K562 (cell line): ENCODE results near the gene DYNLT4. TPM values are rescaled to one million over a fixed set of nuclear protein-coding genes. Genes with fewer than 3 reads are reported as not detected.

Experiments used
- ATAC-seq: fragments of 200-7000 bp; cut with Tn5 transposase; 3 replicates; pipeline ENCODE4 v1.9.1; 2020; ENCODE audit warnings: moderate library complexity
- BruUV-seq: library from RNA; stranded (reverse); fragments of 400-500 nt; replicated peaks from 2 replicates; lab custom pipeline; 2021; lab: Mats Ljungman, UMichigan
- CTCF ChIA-PET: fragments of 300-600 bp; formaldehyde crosslinking; extraction: SDS; loops from one replicate; lab custom pipeline; 2021; ENCODE audit warnings: low intra/inter-chr PET ratio; lab: Yijun Ruan, JAX
- POLR2A ChIA-PET: fragments of 300-600, 350-650 bp; sonication (Branson Sonifier 250); formaldehyde crosslinking; extraction: SDS; loops from one replicate; lab custom pipeline; 2021; ENCODE audit warnings: antibody characterized with exemption, inconsistent platforms; lab: Yijun Ruan, JAX
- DNase-seq, 4 experiments: peaks; one replicate each; pipeline versions ENCODE4 v3.0.0 to v3.0.0-alpha.2; 2011 to 2018; ENCODE audit warnings: low spot score in 3 of 4, mixed read lengths in 3 of 4; ENCODE audit errors: extremely low read depth in 1 of 4
- FAIRE-seq: peaks from 2 replicates; lab custom pipeline; 2011; peaks lifted over from hg19 to GRCh38; lab: Jason Lieb, UNC
- H2AFZ ChIP-seq: 2 replicates; pipeline ENCODE4 v1.6.0; 2011; ENCODE audit warnings: low read depth, low read length, control low read depth, inconsistent platforms
- H3K27ac ChIP-seq: fragments of 200-600 bp; 3 replicates; pipeline ENCODE4 v1.8.0; 2011; ENCODE audit warnings: low read depth, mild to moderate bottlenecking, control low read depth, inconsistent platforms, low read length, moderate library complexity, mixed read lengths; ENCODE audit errors: extremely low read depth
- H3K27me3 ChIP-seq, 2 experiments: fragments of 300-600 bp in 1 of 2; 2 replicates in 1 of 2; 3 replicates in 1 of 2; pipeline versions ENCODE4 v1.6.0 to v1.8.0; 2011; ENCODE audit warnings: inconsistent platforms in 2 of 2, low read length in 2 of 2, mild to moderate bottlenecking in 1 of 2, mixed read lengths in 1 of 2, moderate library complexity in 1 of 2; ENCODE audit not compliant: control insufficient read depth in 2 of 2, insufficient read depth in 2 of 2
- H3K36me3 ChIP-seq: fragments of 300-600 bp; 3 replicates; pipeline ENCODE4 v1.8.0; 2011; ENCODE audit warnings: mild to moderate bottlenecking, low read length, inconsistent platforms; ENCODE audit not compliant: control insufficient read depth, insufficient read depth
- H3K4me1 ChIP-seq, 2 experiments: fragments of 200-600 bp in 1 of 2; replicated peaks in 1 of 2; 2 replicates in 1 of 2; 3 replicates in 1 of 2; pipeline versions ENCODE4 v1.5.1 to v1.8.0; 2011; ENCODE audit warnings: inconsistent platforms in 2 of 2, low read length in 2 of 2, mild to moderate bottlenecking in 1 of 2, mixed read lengths in 1 of 2, moderate library complexity in 1 of 2; ENCODE audit not compliant: control insufficient read depth in 2 of 2, insufficient read depth in 2 of 2
- H3K4me2 ChIP-seq: 2 replicates; pipeline ENCODE4 v1.6.1; 2011; ENCODE audit warnings: low read length, control low read depth, inconsistent platforms, mixed read lengths; ENCODE audit not compliant: insufficient read depth
- H3K4me3 ChIP-seq: fragments of 200-600 bp; sonication (generic), shearing (Covaris generic); 2 replicates; pipeline ENCODE4 v1.5.1; 2016; ENCODE audit warnings: control low read depth, inconsistent platforms
- H3K79me2 ChIP-seq: fragments of 200-600 bp; 3 replicates; pipeline ENCODE4 v1.8.0; 2011; ENCODE audit warnings: low read length, inconsistent platforms; ENCODE audit not compliant: control insufficient read depth, insufficient read depth
- H3K9ac ChIP-seq, 2 experiments: 2 replicates each; pipeline versions ENCODE4 v1.6.0 to v1.6.1; 2011; ENCODE audit warnings: low read depth in 2 of 2, low read length in 2 of 2, control low read depth in 1 of 2, inconsistent platforms in 1 of 2, mild to moderate bottlenecking in 1 of 2, mixed read lengths in 1 of 2; ENCODE audit not compliant: insufficient read depth in 1 of 2
- H3K9me1 ChIP-seq: one replicate; pipeline ENCODE4 v1.6.0; 2011; ENCODE audit warnings: inconsistent platforms, mild to moderate bottlenecking, low read length, moderate library complexity; ENCODE audit not compliant: control insufficient read depth, insufficient read depth
- H3K9me3 ChIP-seq: replicated peaks from 2 replicates; pipeline ENCODE4 v1.5.1; 2011; ENCODE audit warnings: low read depth, low read length, inconsistent platforms; ENCODE audit not compliant: control insufficient read depth, insufficient read depth
- H4K20me1 ChIP-seq: replicated peaks from 2 replicates; pipeline ENCODE4 v1.6.1; 2011; ENCODE audit warnings: low read length, inconsistent platforms, mixed read lengths; ENCODE audit not compliant: control insufficient read depth, insufficient read depth
- BMI1 ChIP-seq: fragments of 150-350 bp; IDR thresholded peaks from 2 replicates; pipeline ENCODE4 v1.6.1; 2014; ENCODE audit warnings: low read length
- LEF1 ChIP-seq: fragments of 450-650 bp; IDR thresholded peaks from 2 replicates; pipeline ENCODE4 v1.6.1; 2016; ENCODE audit warnings: mild to moderate bottlenecking
- MBD2 ChIP-seq: sonication (generic); IDR thresholded peaks from 2 replicates; pipeline ENCODE4 v1.6.1; 2016; ENCODE audit warnings: low read depth, borderline replicate concordance
- NFIC ChIP-seq: fragments of 450-650 bp; IDR thresholded peaks from 2 replicates; pipeline ENCODE4 v1.6.1; 2017; ENCODE audit warnings: mild to moderate bottlenecking, inconsistent platforms
- POLR2AphosphoS5 ChIP-seq: IDR thresholded peaks from 2 replicates; pipeline ENCODE4 v1.6.1; 2011; ENCODE audit warnings: mild to moderate bottlenecking, low read depth, low read length, moderate library complexity; ENCODE audit not compliant: control insufficient read depth, insufficient read depth
- RAD21 ChIP-seq, 2 experiments: fragments of 250-450 bp in 1 of 2; fragments of 450-650 bp in 1 of 2; sonication (Bioruptor Pico) in 1 of 2; formaldehyde crosslinking in 1 of 2; IDR thresholded peaks in 1 of 2; conservative IDR thresholded peaks in 1 of 2; 2 replicates each; pipeline versions ENCODE4 v1.4.0 to v1.8.0; 2020 to 2022; ENCODE audit warnings: mild to moderate bottlenecking in 2 of 2, moderate library complexity in 1 of 2
- USF2 ChIP-seq: sonication (generic); formaldehyde crosslinking; IDR thresholded peaks from 2 replicates; pipeline ENCODE4 v1.5.0; 2020; ENCODE audit warnings: missing genetic modification reagents
- WGBS: fragments of 100-300 bp; shearing (Covaris generic); methylation state at CpG from one replicate; pipeline ENCODE4 v1.1.6; 2016; ENCODE audit warnings: low coverage, mixed read lengths; ENCODE audit not compliant: insufficient coverage; ENCODE audit errors: missing lambda C conversion rate; 5-methylcytosine and 5-hydroxymethylcytosine counted together
- in situ Hi-C: fragments of 300-500 bp; cut with MboI; formaldehyde crosslinking; loops from 4 replicates; pipeline ENCODE4 v1.15.0; 2018; ENCODE audit warnings: inconsistent platforms, mixed read lengths
- intact Hi-C: fragments of 100-400 bp; cut with micrococcal nuclease; formaldehyde crosslinking; loops from 2 replicates; pipeline ENCODE4 v1.14.2; 2022
- polyA plus RNA-seq, 8 experiments: library from polyadenylated mRNA; depleted of rRNA in 4 of 8; stranded (reverse) in 5 of 8; unstranded in 3 of 8; fragments of >200 nt; fragmentation: Nextera tagmentation in 2 of 8; fragmentation: Illumina TruSeq in 1 of 8; extraction: Ambion mirVana in 2 of 8; extraction: Trizol in 1 of 8; gene quantifications; 2 replicates each; pipeline versions ENCODE4 v1.2.1 to v1.2.3, GENCODE V29; 2011 to 2014; ENCODE audit warnings: inconsistent platforms in 1 of 8, missing spikeins in 1 of 8
- total RNA-seq, 7 experiments: library from RNA; depleted of rRNA in 6 of 7; stranded (reverse); fragments of >200 nt in 6 of 7; fragmentation: Illumina TruSeq in 2 of 7; extraction: Trizol in 2 of 7; gene quantifications; 2 replicates each; pipeline versions ENCODE4 v1.2.1 to v1.2.3, GENCODE V29; 2011 to 2021; ENCODE audit warnings: low replicate concordance in 1 of 7
- TF ChIP-seq, protein P1 (sequence below): fragments of 250-450 bp; sonication (Bioruptor Pico); IDR thresholded peaks from 2 replicates; pipeline ENCODE4 v1.8.0; 2022; ENCODE audit warnings: moderate library complexity, mild to moderate bottlenecking, inconsistent platforms
- TF ChIP-seq, protein P2 (sequence below): sonication (generic); formaldehyde crosslinking; IDR thresholded peaks from 2 replicates; pipeline ENCODE4 v1.8.1; 2023; ENCODE audit warnings: mild to moderate bottlenecking, missing genetic modification reagents, moderate library complexity
- TF ChIP-seq, protein P3 (sequence below), 3 experiments: fragments of 200-800 bp in 1 of 3; sonication (Bioruptor generic) in 1 of 3; sonication (generic) in 1 of 3; formaldehyde crosslinking in 1 of 3; IDR thresholded peaks; 2 replicates each; pipeline versions ENCODE4 v1.6.1 to v1.8.0; 2016 to 2022; ENCODE audit warnings: mild to moderate bottlenecking in 2 of 3, missing compliant biosample characterization in 2 of 3, missing genetic modification characterization in 2 of 3, missing genetic modification reagents in 1 of 3

DYNLT4 gene
- total and polyA plus RNA-seq, 9 of the 15 experiments (the other 6 are each of a cell fraction or from before 2014, with no cell fraction given): 0.29 to 0.73 TPM; not detected in 7

GRCh38 chr1:44810101-44810761 lies 3.1 kb upstream of the DYNLT4 start:
- TF ChIP-seq LEF1 (no peak), USF2 (CRISPR knock-in tag) (no peak), BMI1 (no peak), POLR2AphosphoS5 (no peak), NFIC (peak; percentile 36; the same call in 1 of the 2 replicates), RAD21 (CRISPR knock-in tag; conservative IDR thresholded peaks at IDR 0.05 in 1 of 2, IDR thresholded peaks at IDR 0.05 in 1 of 2) (no peak), MBD2 (no peak)
- TF ChIP-seq, protein P1, sequence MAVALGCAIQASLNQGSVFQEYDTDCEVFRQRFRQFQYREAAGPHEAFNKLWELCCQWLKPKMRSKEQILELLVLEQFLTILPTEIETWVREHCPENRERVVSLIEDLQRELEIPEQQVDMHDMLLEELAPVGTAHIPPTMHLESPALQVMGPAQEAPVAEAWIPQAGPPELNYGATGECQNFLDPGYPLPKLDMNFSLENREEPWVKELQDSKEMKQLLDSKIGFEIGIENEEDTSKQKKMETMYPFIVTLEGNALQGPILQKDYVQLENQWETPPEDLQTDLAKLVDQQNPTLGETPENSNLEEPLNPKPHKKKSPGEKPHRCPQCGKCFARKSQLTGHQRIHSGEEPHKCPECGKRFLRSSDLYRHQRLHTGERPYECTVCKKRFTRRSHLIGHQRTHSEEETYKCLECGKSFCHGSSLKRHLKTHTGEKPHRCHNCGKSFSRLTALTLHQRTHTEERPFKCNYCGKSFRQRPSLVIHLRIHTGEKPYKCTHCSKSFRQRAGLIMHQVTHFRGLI (CRISPR knock-in tag): no peak
- TF ChIP-seq, protein P2, sequence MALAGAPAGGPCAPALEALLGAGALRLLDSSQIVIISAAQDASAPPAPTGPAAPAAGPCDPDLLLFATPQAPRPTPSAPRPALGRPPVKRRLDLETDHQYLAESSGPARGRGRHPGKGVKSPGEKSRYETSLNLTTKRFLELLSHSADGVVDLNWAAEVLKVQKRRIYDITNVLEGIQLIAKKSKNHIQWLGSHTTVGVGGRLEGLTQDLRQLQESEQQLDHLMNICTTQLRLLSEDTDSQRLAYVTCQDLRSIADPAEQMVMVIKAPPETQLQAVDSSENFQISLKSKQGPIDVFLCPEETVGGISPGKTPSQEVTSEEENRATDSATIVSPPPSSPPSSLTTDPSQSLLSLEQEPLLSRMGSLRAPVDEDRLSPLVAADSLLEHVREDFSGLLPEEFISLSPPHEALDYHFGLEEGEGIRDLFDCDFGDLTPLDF (CRISPR knock-in tag): no peak
- TF ChIP-seq, protein P3, sequence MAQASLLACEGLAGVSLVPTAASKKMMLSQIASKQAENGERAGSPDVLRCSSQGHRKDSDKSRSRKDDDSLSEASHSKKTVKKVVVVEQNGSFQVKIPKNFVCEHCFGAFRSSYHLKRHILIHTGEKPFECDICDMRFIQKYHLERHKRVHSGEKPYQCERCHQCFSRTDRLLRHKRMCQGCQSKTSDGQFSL (CRISPR knock-in tag; IDR thresholded peaks at IDR 0.05): peak; percentile 54; the same call in 1 of the 2 replicates
- TF ChIP-seq, protein P3 (tag; IDR thresholded peaks at IDR 0.05): no peak
- 77% methylated on average over 12 of the region's 12 CpGs for WGBS
- Histone ChIP-seq H3K4me1 (peaks cover 59 to 72% of the 10 kb centered on the region in 2 experiments), H3K79me2 (peaks cover 13% of the 10 kb centered on the region; the same call in 1 of the 3 replicates), H3K27ac (no peak overlapping the region; the same call in 2 of the 3 replicates), H3K9me3 (no peaks in the 10 kb centered on the region; the same call in 1 of the 2 replicates), H3K9me1 (peaks cover 6% of the 10 kb centered on the region), H4K20me1 (no peaks in the 10 kb centered on the region), H3K36me3 (peaks cover 18% of the 10 kb centered on the region; the same call in 2 of the 3 replicates), H3K4me2 (peak overlapping the region; percentile 80), H2AFZ (no peak overlapping the region), H3K27me3 (no peaks in the 10 kb centered on the region), H3K9ac (peak overlapping the region in 1 of 2 experiments; percentile 24; a peak in 1 of 4 replicates), H3K4me3 (no peak overlapping the region)
- intact Hi-C loops: no loop called here
- no TSS peak for BruUV-seq
- in situ Hi-C loops: no loop called here
- CTCF ChIA-PET: no interaction called here
- FAIRE-seq (no peak), ATAC-seq (no peak), DNase-seq (no peak)
- POLR2A ChIA-PET: interaction anchor here (0.6 to 16.9 kb wide), 10 partner anchors 9 to 202 kb away, joined by 3 to 594 read pairs (median 14); partner anchors contain the start of genes HECTD3, PLK3, RNU5D-1 and RPS8
